ENCODE measurements around the gene DLG2.
"Not testable (repeated sequence)": the region's sequence is repeated elsewhere in the genome, so short reads cannot be mapped to it uniquely, and the experiment has no call there.

The DLG2 gene

GRCh38 chr11:84865791-84866535 lies 761.2 kb downstream of the DLG2 start:
- in situ Hi-C loops (cut with MboI; ENCODE audit: low sequenced_read_pairs), result no loop called here

GRCh38 chr11:84865257-84865656 lies 761.9 kb downstream of the DLG2 start:
- in situ Hi-C loops (cut with MboI; ENCODE audit: low sequenced_read_pairs), result no loop called here

- in situ Hi-C loops (cut with MboI; ENCODE audit: low sequenced_read_pairs), result no loop called here
Observed at GRCh38 chr11:84857746-84858145, 769.4 kb downstream of the DLG2 start.

- in situ Hi-C loops (cut with MboI; ENCODE audit: low sequenced_read_pairs), result no loop called here
Observed at GRCh38 chr11:84855508-84856245, 771.5 kb downstream of the DLG2 start.

- in situ Hi-C loops (cut with MboI; ENCODE audit: low sequenced_read_pairs), result no loop called here
Observed at GRCh38 chr11:84854498-84854880, 772.7 kb downstream of the DLG2 start.

- in situ Hi-C loops (cut with MboI; ENCODE audit: low sequenced_read_pairs), result no loop called here
Observed at GRCh38 chr11:84853841-84854497, 773.2 kb downstream of the DLG2 start.

- in situ Hi-C loops (cut with MboI; ENCODE audit: low sequenced_read_pairs), result no loop called here
Observed at GRCh38 chr11:84847842-84848241, 779.3 kb downstream of the DLG2 start.

GRCh38 chr11:84840201-84840600 lies 786.9 kb downstream of the DLG2 start:
- in situ Hi-C loops (cut with MboI; ENCODE audit: low sequenced_read_pairs), result not testable (repeated sequence)

GRCh38 chr11:84837402-84838069 lies 789.6 kb downstream of the DLG2 start:
- in situ Hi-C loops (cut with MboI; ENCODE audit: low sequenced_read_pairs), result no loop called here

- in situ Hi-C loops (cut with MboI; ENCODE audit: low sequenced_read_pairs), result no loop called here
Observed at GRCh38 chr11:84836371-84836770, 790.8 kb downstream of the DLG2 start.

- in situ Hi-C loops (cut with MboI; ENCODE audit: low sequenced_read_pairs), result no loop called here
Observed at GRCh38 chr11:84833488-84834088, 793.6 kb downstream of the DLG2 start.

- in situ Hi-C loops (cut with MboI; ENCODE audit: low sequenced_read_pairs), result no loop called here
Observed at GRCh38 chr11:84830372-84830771, 796.8 kb downstream of the DLG2 start.

- in situ Hi-C loops (cut with MboI; ENCODE audit: low sequenced_read_pairs), result no loop called here
Observed at GRCh38 chr11:84829162-84829561, 798.0 kb downstream of the DLG2 start.

GRCh38 chr11:84828616-84829015 lies 798.5 kb downstream of the DLG2 start:
- in situ Hi-C loops (cut with MboI; ENCODE audit: low sequenced_read_pairs), result no loop called here

GRCh38 chr11:84825106-84825660 lies 802.0 kb downstream of the DLG2 start:
- in situ Hi-C loops (cut with MboI; ENCODE audit: low sequenced_read_pairs), result no loop called here

- in situ Hi-C loops (cut with MboI; ENCODE audit: low sequenced_read_pairs), result no loop called here
Observed at GRCh38 chr11:84824624-84825023, 802.5 kb downstream of the DLG2 start.

- in situ Hi-C loops (cut with MboI; ENCODE audit: low sequenced_read_pairs), result no loop called here
Observed at GRCh38 chr11:84819537-84819936, 807.6 kb downstream of the DLG2 start.

GRCh38 chr11:84819128-84819527 lies 808.0 kb downstream of the DLG2 start:
- in situ Hi-C loops (cut with MboI; ENCODE audit: low sequenced_read_pairs), result no loop called here

GRCh38 chr11:84817998-84818397 lies 809.1 kb downstream of the DLG2 start:
- in situ Hi-C loops (cut with MboI; ENCODE audit: low sequenced_read_pairs), result no loop called here

- in situ Hi-C loops (cut with MboI; ENCODE audit: low sequenced_read_pairs), result no loop called here
Observed at GRCh38 chr11:84812471-84812969, 814.6 kb downstream of the DLG2 start.

All from HL-60/S4 treated with phorbol 12-myristate 13-acetate at 8.2 ng/mL for 4 days and 3 days (cell line).